Parathyroid adenoma (tissue), 2 donors: ENCODE results near the gene EIF2B4.

Source experiments
- H2AFZ ChIP-seq: fragments of 300-600 bp; sonication (generic); one replicate; pipeline ENCODE4 v1.7.0; 2017; ENCODE audit warnings: antibody characterized with exemption, mild to moderate bottlenecking
- H3K27ac ChIP-seq: fragments of 300-600 bp; sonication (generic); one replicate; pipeline ENCODE4 v1.7.0; 2017
- H3K27me3 ChIP-seq: fragments of 300-600 bp; sonication (generic); one replicate; pipeline ENCODE4 v1.7.0; 2017; ENCODE audit warnings: low read length; ENCODE audit not compliant: control insufficient read depth, insufficient read depth
- H3K36me3 ChIP-seq: fragments of 300-600 bp; sonication (generic); one replicate; pipeline ENCODE4 v1.7.0; 2017; ENCODE audit warnings: low read length; ENCODE audit not compliant: control insufficient read depth, insufficient read depth
- H3K4me1 ChIP-seq: fragments of 300-600 bp; sonication (generic); one replicate; pipeline ENCODE4 v1.7.0; 2017; ENCODE audit warnings: control low read depth
- H3K4me2 ChIP-seq: fragments of 300-600 bp; sonication (generic); one replicate; pipeline ENCODE4 v1.7.0; 2017; ENCODE audit warnings: low read length
- H3K4me3 ChIP-seq: fragments of 300-600 bp; sonication (generic); one replicate; pipeline ENCODE4 v1.7.0; 2017; ENCODE audit warnings: low read depth, low read length
- H3K79me2 ChIP-seq: fragments of 300-600 bp; sonication (generic); one replicate; pipeline ENCODE4 v1.7.0; 2017; ENCODE audit warnings: control low read depth
- H3K9ac ChIP-seq: fragments of 300-600 bp; sonication (generic); one replicate; pipeline ENCODE4 v1.7.0; 2017; ENCODE audit warnings: mild to moderate bottlenecking
- H3K9me3 ChIP-seq: fragments of 300-600 bp; sonication (generic); one replicate; pipeline ENCODE4 v1.7.0; 2017; ENCODE audit warnings: low read length; ENCODE audit not compliant: control insufficient read depth
- TF ChIP-seq, protein P1 (sequence below): fragments of 300-600 bp; sonication (generic); IDR thresholded peaks from one replicate; pipeline ENCODE4 v1.7.0; 2017; ENCODE audit warnings: antibody characterized with exemption, mild to moderate bottlenecking
- donor health status: primary hyperparathyroidism.

EIF2B4 gene

DNA sequence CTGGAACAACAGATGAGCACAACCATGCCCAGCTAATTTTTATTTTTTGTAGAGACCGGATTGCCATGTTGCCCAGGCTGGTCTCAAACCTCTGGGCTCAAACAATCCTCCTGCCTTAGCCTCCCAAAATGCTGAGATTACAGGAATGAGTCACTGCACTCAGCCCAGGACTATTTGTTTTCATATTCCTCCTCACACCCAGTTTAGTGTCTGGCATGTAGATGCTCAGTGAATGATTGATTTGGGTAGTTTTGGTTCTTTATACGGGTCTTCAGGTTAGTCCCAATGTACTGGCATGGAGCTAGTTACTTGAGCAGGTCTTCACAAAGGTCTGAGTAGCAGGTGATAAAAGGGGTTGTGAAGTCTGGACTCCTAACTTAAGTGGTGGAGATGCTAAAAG lies 6.2 kb downstream of the EIF2B4 start:
- no peaks in the 10 kb centered on the region for H3K27me3 ChIP-seq
- no peaks in the 10 kb centered on the region for H3K36me3 ChIP-seq
- no peaks in the 10 kb centered on the region for H3K79me2 ChIP-seq
- H3K4me1 ChIP-seq: no peaks in the 10 kb centered on the region
- no peaks in the 10 kb centered on the region for H3K9me3 ChIP-seq
- TF ChIP-seq, protein P1, sequence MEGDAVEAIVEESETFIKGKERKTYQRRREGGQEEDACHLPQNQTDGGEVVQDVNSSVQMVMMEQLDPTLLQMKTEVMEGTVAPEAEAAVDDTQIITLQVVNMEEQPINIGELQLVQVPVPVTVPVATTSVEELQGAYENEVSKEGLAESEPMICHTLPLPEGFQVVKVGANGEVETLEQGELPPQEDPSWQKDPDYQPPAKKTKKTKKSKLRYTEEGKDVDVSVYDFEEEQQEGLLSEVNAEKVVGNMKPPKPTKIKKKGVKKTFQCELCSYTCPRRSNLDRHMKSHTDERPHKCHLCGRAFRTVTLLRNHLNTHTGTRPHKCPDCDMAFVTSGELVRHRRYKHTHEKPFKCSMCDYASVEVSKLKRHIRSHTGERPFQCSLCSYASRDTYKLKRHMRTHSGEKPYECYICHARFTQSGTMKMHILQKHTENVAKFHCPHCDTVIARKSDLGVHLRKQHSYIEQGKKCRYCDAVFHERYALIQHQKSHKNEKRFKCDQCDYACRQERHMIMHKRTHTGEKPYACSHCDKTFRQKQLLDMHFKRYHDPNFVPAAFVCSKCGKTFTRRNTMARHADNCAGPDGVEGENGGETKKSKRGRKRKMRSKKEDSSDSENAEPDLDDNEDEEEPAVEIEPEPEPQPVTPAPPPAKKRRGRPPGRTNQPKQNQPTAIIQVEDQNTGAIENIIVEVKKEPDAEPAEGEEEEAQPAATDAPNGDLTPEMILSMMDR: no peak
- H3K4me2 ChIP-seq: no peak overlapping the region
- H3K27ac ChIP-seq: no peak overlapping the region
- no peak overlapping the region for H2AFZ ChIP-seq
- H3K4me3 ChIP-seq: no peak overlapping the region
- no peak overlapping the region for H3K9ac ChIP-seq

DNA sequence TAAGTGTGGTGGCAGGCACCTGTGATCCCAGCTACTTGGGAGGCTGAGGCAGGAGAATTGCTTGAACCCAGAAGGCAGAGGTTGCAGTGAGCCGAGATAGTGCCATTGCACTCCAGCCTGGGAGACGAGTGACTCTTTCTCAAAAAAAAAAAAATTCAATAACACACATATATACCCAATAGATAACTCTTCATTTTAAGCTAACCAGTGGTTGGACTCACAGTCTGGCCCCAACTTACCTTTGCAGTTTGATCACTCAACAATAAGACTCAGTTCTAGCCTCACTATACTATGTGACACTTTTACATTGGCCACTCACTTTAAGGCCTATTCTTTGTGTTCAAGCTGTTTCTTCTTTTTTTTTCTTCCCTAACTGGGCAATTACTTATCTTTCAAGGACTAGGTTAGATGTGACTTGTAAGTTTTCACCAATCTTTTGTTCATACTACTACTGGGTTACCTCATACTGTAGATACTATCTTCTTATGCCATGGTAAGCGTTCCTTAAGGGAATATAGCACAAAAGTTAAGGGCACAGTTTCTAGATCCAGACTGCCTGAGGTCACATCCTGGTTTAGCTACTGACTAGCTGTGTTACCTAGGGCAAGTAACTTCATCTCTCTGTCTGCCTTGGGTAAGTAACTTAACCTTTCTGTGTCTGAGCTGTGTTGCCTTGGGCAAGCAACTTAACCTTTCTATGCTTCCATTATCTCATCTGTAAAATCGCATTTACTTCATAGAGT lies 7.3 kb downstream of the EIF2B4 start:
- Histone ChIP-seq H3K27ac (no peak overlapping the region), H2AFZ (no peak overlapping the region), H3K9me3 (no peaks in the 10 kb centered on the region), H3K27me3 (no peaks in the 10 kb centered on the region), H3K79me2 (no peaks in the 10 kb centered on the region), H3K4me1 (no peaks in the 10 kb centered on the region), H3K36me3 (no peaks in the 10 kb centered on the region), H3K4me2 (no peak overlapping the region), H3K4me3 (no peak overlapping the region), H3K9ac (no peak overlapping the region)
- TF ChIP-seq, protein P1: no peak

DNA sequence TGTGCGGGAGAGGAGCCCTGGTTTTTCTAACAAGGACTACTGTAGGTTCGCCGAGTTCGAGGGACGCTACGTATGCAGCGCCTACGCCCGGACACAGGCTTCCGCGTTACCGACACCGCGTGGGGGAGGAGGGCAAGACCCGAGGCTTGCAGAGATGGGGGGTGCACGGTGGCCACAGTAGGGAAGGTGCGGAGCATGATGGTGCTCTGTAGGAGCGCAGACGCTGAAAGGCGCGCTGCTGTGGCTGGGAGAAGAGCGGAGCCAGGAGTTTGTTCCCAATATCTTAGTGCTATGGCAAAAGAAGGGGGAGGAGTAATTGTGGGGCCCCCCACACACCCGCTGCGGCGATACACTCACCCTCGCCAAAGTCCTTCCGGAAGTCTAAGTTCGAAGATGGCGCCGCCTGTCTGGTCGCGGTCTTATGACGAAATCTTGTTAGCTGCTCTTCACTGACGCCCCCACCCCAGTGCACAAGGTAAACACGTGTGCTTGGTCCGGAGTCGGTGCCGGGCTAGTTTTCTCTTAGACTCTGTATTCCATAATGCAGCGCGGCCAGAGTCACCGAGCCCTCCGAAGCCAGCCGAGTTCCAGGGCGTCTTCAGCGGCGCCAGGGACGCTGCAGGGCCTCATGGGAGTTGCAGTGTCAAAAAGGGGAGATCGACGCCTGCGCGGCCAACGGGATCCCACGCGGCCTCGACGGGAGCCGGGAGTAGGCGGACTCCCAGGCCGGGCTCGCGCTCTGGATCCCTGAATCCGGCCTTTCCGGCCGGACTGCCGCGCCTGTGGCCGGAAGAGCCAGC lies 13.6 kb downstream of the EIF2B4 start, which contains the start of gene GTF3C2:
Gene GTF3C2, minus strand, starts transcription at position 383 of the 800 bp plus-strand sequence. CDS start 13,210 bp downstream, outside the sequence.
- peak within 1 kb of the TSS; percentile 96 for H3K27ac ChIP-seq
- H2AFZ ChIP-seq: peak within 1 kb of the TSS; percentile 99
- no peaks in the 10 kb centered on the region for H3K27me3 ChIP-seq
- H3K36me3 ChIP-seq: no peaks in the 10 kb centered on the region
- TF ChIP-seq, protein P1: peak; percentile 14
- peak within 1 kb of the TSS; percentile 89 for H3K4me3 ChIP-seq
- peaks cover 13% of the 10 kb centered on the region for H3K4me1 ChIP-seq
- H3K4me2 ChIP-seq: peak within 1 kb of the TSS; percentile 99
- peak within 1 kb of the TSS; percentile 88 for H3K9ac ChIP-seq
- no peaks in the 10 kb centered on the region for H3K9me3 ChIP-seq
- peaks cover 29% of the 10 kb centered on the region for H3K79me2 ChIP-seq

DNA sequence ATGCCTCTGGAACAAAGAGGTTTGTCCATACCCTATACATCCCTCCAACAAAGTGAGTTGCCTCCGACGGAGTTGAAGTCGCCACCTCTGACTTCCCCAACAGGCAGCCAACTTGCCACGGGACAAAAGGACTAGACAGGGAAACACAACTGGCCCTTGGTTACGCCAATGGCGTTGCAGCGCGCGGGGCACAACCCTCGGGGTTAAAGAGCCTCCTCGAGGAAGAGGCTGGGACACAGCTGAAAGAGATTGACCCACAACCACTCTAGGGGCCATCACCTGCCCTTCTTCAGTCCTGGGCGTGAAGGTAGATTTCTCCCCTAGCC lies 14.1 kb downstream of the EIF2B4 start:
- peak overlapping the region; percentile 89 for H3K4me3 ChIP-seq
- H3K27me3 ChIP-seq: no peaks in the 10 kb centered on the region
- H2AFZ ChIP-seq: peak overlapping the region; percentile 99
- H3K9ac ChIP-seq: peak overlapping the region; percentile 56
- H3K4me2 ChIP-seq: peak overlapping the region; percentile 99
- peak overlapping the region; percentile 96 for H3K27ac ChIP-seq
- peaks cover 13% of the 10 kb centered on the region for H3K4me1 ChIP-seq
- TF ChIP-seq, protein P1: no peak
- no peaks in the 10 kb centered on the region for H3K36me3 ChIP-seq
- H3K9me3 ChIP-seq: no peaks in the 10 kb centered on the region
- H3K79me2 ChIP-seq: peaks cover 31% of the 10 kb centered on the region
